ENCODE data around the gene CNTRL. TPM values are rescaled to one million over a fixed set of nuclear protein-coding genes. Genes with fewer than 3 reads are reported as not detected.
"Not testable (repeated sequence)": the region's sequence is repeated elsewhere in the genome, so short reads cannot be mapped to it uniquely, and the experiment has no call there.

CNTRL gene
- total RNA-seq, 1 donor from 2014 or later: 3.4 TPM

DNA sequence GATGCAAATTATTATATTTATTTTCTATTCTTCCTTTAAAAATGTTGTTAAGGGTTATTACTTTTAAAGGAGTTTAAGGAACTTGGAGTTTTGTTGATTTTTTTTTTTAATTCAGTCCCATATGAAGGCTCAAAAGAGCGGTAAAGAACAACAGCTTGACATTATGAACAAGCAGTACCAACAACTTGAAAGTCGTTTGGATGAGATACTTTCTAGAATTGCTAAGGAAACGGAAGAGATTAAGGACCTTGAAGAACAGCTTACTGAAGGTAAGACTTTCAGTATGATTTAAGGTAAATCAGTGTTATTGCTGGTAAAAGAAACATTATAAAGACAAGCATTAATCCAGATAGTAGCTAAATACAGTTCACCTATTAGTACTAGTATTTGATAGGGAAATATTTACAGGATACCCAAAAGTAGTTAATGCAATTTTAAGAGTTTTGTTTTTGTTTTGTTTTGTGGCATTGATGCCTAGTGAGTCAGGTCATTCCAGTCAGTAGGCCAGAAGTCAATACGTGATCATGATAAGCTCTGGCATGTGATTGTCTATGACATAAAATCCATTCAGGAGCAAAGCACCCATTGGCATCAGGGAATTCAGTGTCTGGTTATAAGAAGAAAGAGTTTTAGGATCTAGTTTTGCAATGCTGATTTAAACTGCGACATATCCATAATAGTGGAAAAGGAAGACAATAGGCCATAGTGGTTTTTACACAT, 49.2 kb downstream of the CNTRL start:
- TF ChIP-seq, protein P1, sequence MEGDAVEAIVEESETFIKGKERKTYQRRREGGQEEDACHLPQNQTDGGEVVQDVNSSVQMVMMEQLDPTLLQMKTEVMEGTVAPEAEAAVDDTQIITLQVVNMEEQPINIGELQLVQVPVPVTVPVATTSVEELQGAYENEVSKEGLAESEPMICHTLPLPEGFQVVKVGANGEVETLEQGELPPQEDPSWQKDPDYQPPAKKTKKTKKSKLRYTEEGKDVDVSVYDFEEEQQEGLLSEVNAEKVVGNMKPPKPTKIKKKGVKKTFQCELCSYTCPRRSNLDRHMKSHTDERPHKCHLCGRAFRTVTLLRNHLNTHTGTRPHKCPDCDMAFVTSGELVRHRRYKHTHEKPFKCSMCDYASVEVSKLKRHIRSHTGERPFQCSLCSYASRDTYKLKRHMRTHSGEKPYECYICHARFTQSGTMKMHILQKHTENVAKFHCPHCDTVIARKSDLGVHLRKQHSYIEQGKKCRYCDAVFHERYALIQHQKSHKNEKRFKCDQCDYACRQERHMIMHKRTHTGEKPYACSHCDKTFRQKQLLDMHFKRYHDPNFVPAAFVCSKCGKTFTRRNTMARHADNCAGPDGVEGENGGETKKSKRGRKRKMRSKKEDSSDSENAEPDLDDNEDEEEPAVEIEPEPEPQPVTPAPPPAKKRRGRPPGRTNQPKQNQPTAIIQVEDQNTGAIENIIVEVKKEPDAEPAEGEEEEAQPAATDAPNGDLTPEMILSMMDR (IDR thresholded peaks at IDR 0.05; ENCODE audit: borderline replicate concordance): no peak
- Histone ChIP-seq H3K36me3 (peaks cover 22% of the 10 kb centered on the region), H3K4me1 (peaks cover 19% of the 10 kb centered on the region), H3K27me3 (ENCODE audit: low read depth) (no peaks in the 10 kb centered on the region), H3K9me3 (replicated peaks) (no peaks in the 10 kb centered on the region), H3K27ac (replicated peaks) (no peak overlapping the region), H3K4me3 (no peak overlapping the region)
- no peak for DNase-seq
- intact Hi-C loops (cut with micrococcal nuclease): no loop called here

DNA sequence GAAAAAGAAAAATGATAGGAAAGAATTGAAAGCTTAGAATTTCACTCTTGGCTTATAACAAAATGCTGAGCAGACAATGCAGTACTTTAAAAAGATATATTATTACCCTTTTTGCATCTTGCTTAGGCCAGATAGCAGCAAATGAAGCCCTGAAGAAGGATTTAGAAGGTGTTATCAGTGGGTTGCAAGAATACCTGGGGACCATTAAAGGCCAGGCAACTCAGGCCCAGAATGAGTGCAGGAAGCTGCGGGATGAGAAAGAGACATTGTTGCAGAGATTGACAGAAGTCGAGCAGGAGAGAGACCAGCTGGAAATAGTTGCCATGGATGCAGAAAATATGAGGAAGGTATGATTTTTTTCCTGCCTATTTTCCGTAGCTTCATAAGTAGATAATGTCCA, 50.8 kb downstream of the CNTRL start:
- no peak overlapping the region for H3K4me3 ChIP-seq
- TF ChIP-seq, protein P1 (IDR thresholded peaks at IDR 0.05; ENCODE audit: borderline replicate concordance): no peak
- H3K36me3 ChIP-seq: peaks cover 22% of the 10 kb centered on the region
- H3K4me1 ChIP-seq: peaks cover 19% of the 10 kb centered on the region
- intact Hi-C loops (cut with micrococcal nuclease): no loop called here
- no peak for DNase-seq
- no peaks in the 10 kb centered on the region for H3K27me3 ChIP-seq (ENCODE audit: low read depth)
- H3K27ac ChIP-seq (replicated peaks): no peak overlapping the region
- no peaks in the 10 kb centered on the region for H3K9me3 ChIP-seq (replicated peaks)

DNA sequence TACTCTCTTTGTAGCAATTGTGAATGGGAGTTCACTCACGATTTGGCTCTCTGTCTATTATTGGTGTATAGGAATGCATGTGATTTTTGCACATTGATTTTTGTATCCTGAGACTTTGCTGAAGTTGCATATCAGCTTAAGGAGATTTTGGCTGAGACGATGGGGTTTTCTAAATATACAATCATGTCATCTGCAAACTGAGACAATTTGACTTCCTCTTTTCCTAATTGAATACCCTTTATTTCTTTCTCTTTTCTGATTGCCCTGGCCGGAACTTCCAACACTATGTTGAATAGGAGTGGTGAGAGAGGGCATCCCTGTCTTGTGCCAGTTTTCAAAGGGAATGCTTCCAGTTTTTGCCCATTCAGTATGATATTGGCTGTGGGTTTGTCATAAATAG, 54.6 kb downstream of the CNTRL start:
- H3K4me3 ChIP-seq; H3K27ac ChIP-seq (replicated peaks); H3K27me3 ChIP-seq (ENCODE audit: low read depth); H3K9me3 ChIP-seq (replicated peaks); intact Hi-C loops (cut with micrococcal nuclease); H3K4me1 ChIP-seq; DNase-seq: not testable (repeated sequence)
- peaks cover 32% of the 10 kb centered on the region for H3K36me3 ChIP-seq

DNA sequence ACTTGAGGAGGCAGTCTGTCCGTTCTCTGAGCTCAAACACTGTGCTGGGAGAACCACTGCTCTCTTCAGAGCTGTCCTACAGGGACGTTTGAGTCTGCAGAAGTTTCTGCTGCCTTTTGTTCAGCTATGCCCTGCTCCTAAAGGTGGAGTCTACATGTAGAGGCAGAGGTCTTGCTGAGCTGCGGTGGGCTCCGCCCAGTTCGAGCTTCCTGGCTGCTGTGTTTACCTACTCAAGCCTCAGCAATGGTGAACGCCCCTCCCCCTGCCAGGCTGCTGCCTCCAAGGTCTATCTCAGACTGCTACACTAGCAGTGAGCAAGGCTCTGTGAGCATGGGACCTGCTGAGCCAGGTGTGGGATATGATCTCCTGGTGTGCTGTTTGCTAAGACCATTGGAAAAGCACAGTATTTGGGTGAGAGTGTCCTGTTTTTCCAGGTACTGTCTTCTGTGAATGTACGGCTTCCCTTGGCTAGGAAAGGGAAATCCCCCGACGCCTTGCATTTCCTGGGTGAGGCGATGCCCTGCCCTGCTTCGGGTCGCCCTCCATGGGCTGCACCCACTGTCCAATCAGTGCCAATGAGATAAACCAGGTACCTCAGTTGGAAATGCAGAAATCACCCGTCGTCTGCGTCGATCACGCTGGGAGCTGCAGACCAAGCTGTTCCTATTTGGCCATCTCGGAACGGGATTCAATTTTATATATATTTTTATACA, 58.5 kb downstream of the CNTRL start:
- Histone ChIP-seq H3K27ac (replicated peaks) (no peak overlapping the region), H3K9me3 (replicated peaks) (no peaks in the 10 kb centered on the region), H3K4me1 (no peaks in the 10 kb centered on the region), H3K4me3 (no peak overlapping the region), H3K36me3 (peaks cover 24% of the 10 kb centered on the region), H3K27me3 (ENCODE audit: low read depth) (no peaks in the 10 kb centered on the region)
- intact Hi-C loops (cut with micrococcal nuclease): no loop called here
- DNase-seq: no peak
- TF ChIP-seq, protein P1 (IDR thresholded peaks at IDR 0.05; ENCODE audit: borderline replicate concordance): no peak

DNA sequence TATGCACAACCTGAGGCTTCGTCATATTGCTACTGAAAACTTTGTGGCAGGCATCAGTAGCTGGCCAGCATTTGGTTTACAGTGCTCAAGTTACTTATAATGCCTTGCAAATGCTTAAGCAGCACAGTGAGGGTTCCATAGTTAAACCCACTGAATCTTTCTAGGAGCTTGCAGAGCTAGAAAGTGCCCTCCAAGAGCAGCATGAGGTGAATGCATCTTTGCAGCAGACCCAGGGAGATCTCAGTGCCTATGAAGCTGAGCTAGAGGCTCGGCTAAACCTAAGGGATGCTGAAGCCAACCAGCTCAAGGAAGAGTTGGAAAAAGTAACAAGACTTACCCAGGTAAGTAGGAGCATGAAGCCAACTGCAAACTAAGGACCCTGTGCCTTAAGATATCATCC, 60.9 kb downstream of the CNTRL start:
- Histone ChIP-seq H3K9me3 (replicated peaks) (no peaks in the 10 kb centered on the region), H3K27ac (replicated peaks) (no peak overlapping the region), H3K4me3 (no peak overlapping the region), H3K36me3 (peaks cover 48% of the 10 kb centered on the region), H3K4me1 (no peaks in the 10 kb centered on the region), H3K27me3 (ENCODE audit: low read depth) (no peaks in the 10 kb centered on the region)
- TF ChIP-seq, protein P1 (IDR thresholded peaks at IDR 0.05; ENCODE audit: borderline replicate concordance): no peak
- intact Hi-C loops (cut with micrococcal nuclease): no loop called here
- DNase-seq: no peak

DNA sequence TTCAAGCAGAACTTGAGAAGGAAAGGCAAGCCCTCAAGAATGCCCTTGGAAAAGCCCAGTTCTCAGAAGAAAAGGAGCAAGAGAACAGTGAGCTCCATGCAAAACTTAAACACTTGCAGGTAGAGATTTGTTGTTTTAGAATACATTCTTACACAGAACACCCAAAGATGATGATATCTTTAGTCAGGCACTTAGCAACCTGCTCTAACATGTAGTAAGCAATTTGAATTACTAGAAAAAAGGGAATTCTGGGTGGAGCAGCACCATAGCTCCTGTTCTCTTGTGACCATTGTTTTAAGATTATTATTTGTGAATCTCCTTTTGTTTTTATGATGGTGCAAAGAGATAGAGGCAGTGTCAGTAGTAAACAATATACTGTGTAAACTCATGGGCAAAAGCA, 63.8 kb downstream of the CNTRL start:
- intact Hi-C loops (cut with micrococcal nuclease): no loop called here
- H3K27ac ChIP-seq (replicated peaks): no peak overlapping the region
- H3K36me3 ChIP-seq: peaks cover 63% of the 10 kb centered on the region

More for the DNA sequence above, 63.8 kb downstream of the CNTRL start:
- Histone ChIP-seq H3K4me3 (no peak overlapping the region), H3K9me3 (replicated peaks) (no peaks in the 10 kb centered on the region), H3K27me3 (ENCODE audit: low read depth) (no peaks in the 10 kb centered on the region), H3K4me1 (no peaks in the 10 kb centered on the region)
- TF ChIP-seq, protein P1 (IDR thresholded peaks at IDR 0.05; ENCODE audit: borderline replicate concordance): no peak
- no peak for DNase-seq

All from left ventricle myocardium inferior (tissue), 1 donor.